ENCODE results near the gene TRMT1.

Gene TRMT1

DNA sequence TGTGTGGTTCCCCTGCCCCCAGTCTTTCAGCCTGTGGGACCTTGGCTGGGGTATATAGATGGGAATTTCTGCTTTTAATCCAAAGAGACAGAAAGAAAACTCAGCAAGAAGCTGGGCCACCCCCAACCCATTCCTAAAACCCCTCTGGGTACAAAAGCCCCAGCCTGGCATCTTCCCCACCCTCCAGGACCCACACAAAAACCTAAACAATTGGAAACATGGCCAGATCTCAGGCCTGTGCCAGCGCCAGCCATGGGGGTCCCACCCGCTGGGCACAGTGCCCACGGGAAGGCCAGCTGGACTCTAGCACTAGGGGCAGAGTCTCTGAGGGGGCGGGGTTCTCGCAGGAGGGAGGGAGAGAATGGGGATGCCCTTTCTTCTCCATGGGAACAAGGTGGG lies 22.4 kb downstream of the TRMT1 start:
- TF ChIP-seq CREB1 (IDR thresholded peaks at IDR 0.05; ENCODE audit: low read depth) (no peak), FOXM1 (IDR thresholded peaks at IDR 0.05; ENCODE audit: borderline replicate concordance, low read depth) (no peak), EGR1 (IDR thresholded peaks at IDR 0.05) (no peak), TCF12 (IDR thresholded peaks at IDR 0.05; ENCODE audit: low read depth) (no peak), ZBTB7A (IDR thresholded peaks at IDR 0.05; ENCODE audit: low read depth) (peak; percentile 40; the same call in 1 of the 2 replicates), YY1 (IDR thresholded peaks at IDR 0.05; ENCODE audit: low read depth) (no peak)
- TF ChIP-seq, protein P1, sequence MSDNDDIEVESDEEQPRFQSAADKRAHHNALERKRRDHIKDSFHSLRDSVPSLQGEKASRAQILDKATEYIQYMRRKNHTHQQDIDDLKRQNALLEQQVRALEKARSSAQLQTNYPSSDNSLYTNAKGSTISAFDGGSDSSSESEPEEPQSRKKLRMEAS (IDR thresholded peaks at IDR 0.05) = 0 out of 2 replicates have a peak, but pooled peaks have one; percentile 1
- TF ChIP-seq, protein P2, sequence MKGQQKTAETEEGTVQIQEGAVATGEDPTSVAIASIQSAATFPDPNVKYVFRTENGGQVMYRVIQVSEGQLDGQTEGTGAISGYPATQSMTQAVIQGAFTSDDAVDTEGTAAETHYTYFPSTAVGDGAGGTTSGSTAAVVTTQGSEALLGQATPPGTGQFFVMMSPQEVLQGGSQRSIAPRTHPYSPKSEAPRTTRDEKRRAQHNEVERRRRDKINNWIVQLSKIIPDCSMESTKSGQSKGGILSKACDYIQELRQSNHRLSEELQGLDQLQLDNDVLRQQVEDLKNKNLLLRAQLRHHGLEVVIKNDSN (IDR thresholded peaks at IDR 0.05) = no peak

DNA sequence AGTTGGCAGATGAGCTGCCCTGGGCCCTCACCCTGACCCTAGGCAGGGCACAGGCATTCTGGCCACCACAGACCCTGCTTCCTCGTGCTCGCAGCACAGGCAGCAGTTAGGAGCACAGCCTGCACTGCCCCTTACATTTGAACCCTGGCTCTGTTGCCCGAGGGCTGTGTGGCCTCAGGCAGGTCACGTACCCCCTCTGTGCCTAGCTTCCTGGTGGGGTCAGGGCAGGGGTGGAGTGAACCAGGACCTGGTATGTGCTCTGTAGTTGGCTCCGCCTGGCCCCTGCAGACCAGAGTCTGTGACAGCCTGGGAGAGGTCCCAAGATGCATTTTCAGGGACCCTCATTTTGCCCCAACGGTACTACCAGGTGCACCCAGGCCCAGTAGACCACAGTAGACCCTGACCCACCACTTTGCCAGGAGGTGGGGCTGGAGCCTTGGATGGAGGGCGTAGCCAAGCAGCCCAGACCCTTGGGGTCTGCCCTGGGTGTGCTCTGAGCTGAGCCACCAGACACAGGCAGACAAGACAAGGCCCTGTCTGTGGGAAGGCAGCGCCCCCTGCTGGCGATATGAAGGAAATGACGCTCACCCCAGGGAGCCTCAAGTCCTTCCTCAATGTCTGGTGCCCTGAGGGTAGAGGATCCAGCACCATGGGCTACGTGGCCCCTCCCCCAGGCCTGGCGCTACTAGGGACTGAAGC lies 23.0 kb downstream of the TRMT1 start:
- TF ChIP-seq YY1 (IDR thresholded peaks at IDR 0.05; ENCODE audit: low read depth) (no peak), TCF12 (IDR thresholded peaks at IDR 0.05; ENCODE audit: low read depth) (no peak; the same call in 1 of the 2 replicates), TEAD4 (IDR thresholded peaks at IDR 0.05) (no peak), CEBPB (IDR thresholded peaks at IDR 0.05) (no peak), TAF1 (IDR thresholded peaks at IDR 0.05; ENCODE audit: low read depth) (no peak), EGR1 (IDR thresholded peaks at IDR 0.05) (no peak), CREB1 (IDR thresholded peaks at IDR 0.05; ENCODE audit: low read depth) (no peak), RAD21 (IDR thresholded peaks at IDR 0.05; ENCODE audit: low read depth) (peak; percentile 99), EP300 (IDR thresholded peaks at IDR 0.05; ENCODE audit: borderline replicate concordance) (no peak), NFIC (IDR thresholded peaks at IDR 0.05) (no peak), ZBTB7A (IDR thresholded peaks at IDR 0.05; ENCODE audit: low read depth) (peak; percentile 64), FOXM1 (IDR thresholded peaks at IDR 0.05; ENCODE audit: borderline replicate concordance, low read depth) (no peak)
- TF ChIP-seq, protein P1 (IDR thresholded peaks at IDR 0.05) = 0 out of 2 replicates have a peak, but pooled peaks have one; percentile 19
- TF ChIP-seq, protein P3, sequence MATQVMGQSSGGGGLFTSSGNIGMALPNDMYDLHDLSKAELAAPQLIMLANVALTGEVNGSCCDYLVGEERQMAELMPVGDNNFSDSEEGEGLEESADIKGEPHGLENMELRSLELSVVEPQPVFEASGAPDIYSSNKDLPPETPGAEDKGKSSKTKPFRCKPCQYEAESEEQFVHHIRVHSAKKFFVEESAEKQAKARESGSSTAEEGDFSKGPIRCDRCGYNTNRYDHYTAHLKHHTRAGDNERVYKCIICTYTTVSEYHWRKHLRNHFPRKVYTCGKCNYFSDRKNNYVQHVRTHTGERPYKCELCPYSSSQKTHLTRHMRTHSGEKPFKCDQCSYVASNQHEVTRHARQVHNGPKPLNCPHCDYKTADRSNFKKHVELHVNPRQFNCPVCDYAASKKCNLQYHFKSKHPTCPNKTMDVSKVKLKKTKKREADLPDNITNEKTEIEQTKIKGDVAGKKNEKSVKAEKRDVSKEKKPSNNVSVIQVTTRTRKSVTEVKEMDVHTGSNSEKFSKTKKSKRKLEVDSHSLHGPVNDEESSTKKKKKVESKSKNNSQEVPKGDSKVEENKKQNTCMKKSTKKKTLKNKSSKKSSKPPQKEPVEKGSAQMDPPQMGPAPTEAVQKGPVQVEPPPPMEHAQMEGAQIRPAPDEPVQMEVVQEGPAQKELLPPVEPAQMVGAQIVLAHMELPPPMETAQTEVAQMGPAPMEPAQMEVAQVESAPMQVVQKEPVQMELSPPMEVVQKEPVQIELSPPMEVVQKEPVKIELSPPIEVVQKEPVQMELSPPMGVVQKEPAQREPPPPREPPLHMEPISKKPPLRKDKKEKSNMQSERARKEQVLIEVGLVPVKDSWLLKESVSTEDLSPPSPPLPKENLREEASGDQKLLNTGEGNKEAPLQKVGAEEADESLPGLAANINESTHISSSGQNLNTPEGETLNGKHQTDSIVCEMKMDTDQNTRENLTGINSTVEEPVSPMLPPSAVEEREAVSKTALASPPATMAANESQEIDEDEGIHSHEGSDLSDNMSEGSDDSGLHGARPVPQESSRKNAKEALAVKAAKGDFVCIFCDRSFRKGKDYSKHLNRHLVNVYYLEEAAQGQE (IDR thresholded peaks at IDR 0.05; ENCODE audit: low read depth) = no peak
- TF ChIP-seq, protein P2 (IDR thresholded peaks at IDR 0.05) = no peak

DNA sequence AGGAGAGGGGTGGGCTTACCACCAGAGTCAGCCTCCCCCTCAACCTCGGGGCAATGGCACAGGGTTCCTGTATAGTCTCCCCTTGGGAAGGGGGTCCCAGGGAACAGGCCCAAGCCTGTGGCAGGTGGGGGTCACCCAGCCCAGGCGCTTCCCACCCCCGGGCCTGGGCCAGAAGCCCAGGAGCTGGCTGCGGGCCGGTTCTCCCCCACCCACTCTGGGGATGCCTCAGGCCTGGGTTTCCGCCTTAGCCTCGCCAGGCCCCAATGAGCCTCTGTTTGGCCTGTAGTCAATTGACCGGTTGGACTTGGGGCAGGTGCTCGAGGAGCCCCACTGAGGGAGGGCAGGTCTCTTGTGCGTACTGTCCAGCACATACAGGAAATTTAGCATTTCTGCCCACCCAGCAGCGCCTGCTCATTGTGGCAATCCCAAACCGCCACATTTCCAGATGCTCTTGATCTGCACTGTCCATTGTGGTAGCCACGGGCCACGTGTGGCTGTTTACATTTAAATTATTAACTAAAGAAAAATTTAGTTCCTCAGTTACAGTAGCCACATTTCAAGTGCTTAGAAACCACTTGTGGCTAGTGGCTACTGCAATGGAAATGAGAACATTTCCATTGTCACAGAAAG lies 23.8 kb downstream of the TRMT1 start:
- TF ChIP-seq ZBTB7A (IDR thresholded peaks at IDR 0.05; ENCODE audit: low read depth) (0 out of 2 replicates have a peak, but pooled peaks have one; percentile 11), TEAD4 (IDR thresholded peaks at IDR 0.05) (no peak)

DNA sequence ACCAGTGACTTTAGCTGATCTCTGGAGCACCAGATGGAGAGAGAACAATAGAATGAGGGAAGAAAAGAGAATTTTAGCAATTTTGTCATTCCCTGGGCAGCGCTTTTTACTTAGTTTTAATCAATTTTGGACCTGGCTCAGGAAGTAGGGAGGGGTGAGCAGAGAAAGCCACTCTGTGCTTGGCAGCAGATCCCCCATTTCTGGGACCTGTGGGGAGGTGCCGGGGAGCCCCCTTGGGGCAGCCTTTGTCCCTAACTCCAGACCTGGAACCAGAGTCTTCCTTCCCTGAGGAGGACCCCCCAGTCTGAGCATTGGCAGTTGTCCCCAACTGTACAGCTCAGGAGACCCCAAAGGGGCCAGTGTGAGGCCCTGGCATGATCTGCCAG lies 24.4 kb downstream of the TRMT1 start:
- no peak for TF ChIP-seq RAD21 (IDR thresholded peaks at IDR 0.05; ENCODE audit: low read depth)
- TF ChIP-seq, protein P3 (IDR thresholded peaks at IDR 0.05; ENCODE audit: low read depth) = 0 out of 2 replicates have a peak, but pooled peaks have one; percentile 6

DNA sequence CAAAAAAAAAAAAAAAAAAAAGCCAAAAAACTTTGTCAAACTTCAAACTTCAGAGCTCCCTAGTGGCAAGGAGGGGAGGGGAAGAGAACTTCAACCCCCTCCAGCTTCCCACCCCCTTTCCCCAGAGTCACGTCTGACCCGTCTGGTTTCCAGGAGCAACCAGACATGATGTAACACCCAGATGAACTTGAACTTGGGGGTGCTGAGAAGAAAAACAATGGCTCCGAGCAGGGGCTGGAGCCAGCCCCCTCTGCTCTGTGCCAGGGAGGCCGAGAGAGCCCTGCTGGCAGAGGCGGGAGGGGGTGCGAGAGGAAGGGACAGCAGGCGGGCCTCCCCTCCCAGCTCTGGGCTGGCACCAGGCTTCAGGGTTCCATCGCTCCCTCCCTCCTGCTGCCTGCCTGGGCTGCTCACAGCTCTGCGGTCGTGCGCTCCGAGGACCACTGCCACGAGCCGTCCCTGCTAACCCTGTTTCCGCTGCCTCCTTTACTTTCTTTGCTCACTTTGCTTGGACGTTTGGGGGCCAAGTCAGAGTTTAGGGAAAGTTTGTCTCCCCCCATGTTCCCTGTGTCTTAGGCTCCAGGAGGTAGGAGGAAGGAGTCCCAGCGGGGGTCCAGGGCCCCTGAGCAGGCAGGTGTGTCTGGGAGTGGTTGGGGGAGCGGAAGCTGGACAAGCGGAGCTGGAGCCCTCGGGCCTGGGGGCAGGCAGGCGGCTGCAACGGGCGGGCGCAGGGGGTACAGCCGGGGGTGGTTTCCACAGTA lies 25.0 kb downstream of the TRMT1 start:
- TF ChIP-seq TAF1 (IDR thresholded peaks at IDR 0.05; ENCODE audit: low read depth) = 0 out of 2 replicates have a peak, but pooled peaks have one; percentile 15
- TF ChIP-seq, protein P2 (IDR thresholded peaks at IDR 0.05) = 0 out of 2 replicates have a peak, but pooled peaks have one; percentile 3
- no peak for TF ChIP-seq EGR1 (IDR thresholded peaks at IDR 0.05)
- TF ChIP-seq CEBPB (IDR thresholded peaks at IDR 0.05) = peak; percentile 68; the same call in 1 of the 2 replicates
- TF ChIP-seq EP300 (IDR thresholded peaks at IDR 0.05; ENCODE audit: borderline replicate concordance) = peak; percentile 78
- TF ChIP-seq, protein P3 (IDR thresholded peaks at IDR 0.05; ENCODE audit: low read depth) = 0 out of 2 replicates have a peak, but pooled peaks have one; percentile 4
- no peak for TF ChIP-seq YY1 (IDR thresholded peaks at IDR 0.05; ENCODE audit: low read depth)
- no peak for TF ChIP-seq CREB1 (IDR thresholded peaks at IDR 0.05; ENCODE audit: low read depth)
- TF ChIP-seq TCF12 (IDR thresholded peaks at IDR 0.05; ENCODE audit: low read depth) = peak; percentile 78
- peak; percentile 66 for TF ChIP-seq NFIC (IDR thresholded peaks at IDR 0.05)
- TF ChIP-seq RAD21 (IDR thresholded peaks at IDR 0.05; ENCODE audit: low read depth) = no peak
- TF ChIP-seq FOXM1 (IDR thresholded peaks at IDR 0.05; ENCODE audit: borderline replicate concordance, low read depth) = peak; percentile 36; the same call in 1 of the 2 replicates
- TF ChIP-seq, protein P1 (IDR thresholded peaks at IDR 0.05) = peak; percentile 45; the same call in 1 of the 2 replicates
- no peak; the same call in 1 of the 2 replicates for TF ChIP-seq TEAD4 (IDR thresholded peaks at IDR 0.05)
- peak; percentile 89 for TF ChIP-seq ZBTB7A (IDR thresholded peaks at IDR 0.05; ENCODE audit: low read depth)

All from Ishikawa (cell line).